ENCODE data around the gene TAF10. TPM values are rescaled to one million over a fixed set of nuclear protein-coding genes. Genes with fewer than 3 reads are reported as not detected.

TAF10 gene
- total RNA-seq, 1 donor from 2014 or later = 89.4 TPM

GRCh38 chr11:6596239-6596877 is 15.7 kb downstream of the TAF10 start:
- ATAC-seq = peak; percentile 79
- intact Hi-C loops (cut with micrococcal nuclease) = no loop called here
- DNase-seq = no peak

GRCh38 chr11:6594142-6594768 is 17.8 kb downstream of the TAF10 start:
- intact Hi-C loops (cut with micrococcal nuclease) = no loop called here
- DNase-seq (no peak), ATAC-seq (peak; percentile 42)

- no peak for DNase-seq
- no peak for ATAC-seq
- intact Hi-C loops (cut with micrococcal nuclease) = loop anchor here (10.0 kb wide), 1 partner anchor 53 kb away; no protein-coding TSS in a partner anchor
These were observed 24.0 kb downstream of the TAF10 start for GRCh38 chr11:6588018-6588417.

- DNase-seq (peak; percentile 76), ATAC-seq (peak; percentile 95)
- intact Hi-C loops (cut with micrococcal nuclease) = loop anchor here (10.0 kb wide), 1 partner anchor 53 kb away; no protein-coding TSS in a partner anchor
These were observed 24.6 kb downstream of the TAF10 start for GRCh38 chr11:6587360-6587953.

GRCh38 chr11:6586434-6587359 is 25.3 kb downstream of the TAF10 start:
- intact Hi-C loops (cut with micrococcal nuclease) = loop anchor here (10.0 kb wide), 1 partner anchor 52 kb away; no protein-coding TSS in a partner anchor
- ATAC-seq = peak; percentile 89
- peak; percentile 71 for DNase-seq

- ATAC-seq (no peak), DNase-seq (no peak)
- intact Hi-C loops (cut with micrococcal nuclease) = loop anchor here (10.0 kb wide), 1 partner anchor 50 kb away; no protein-coding TSS in a partner anchor
These were observed 27.5 kb downstream of the TAF10 start for GRCh38 chr11:6584528-6584927.

- no peak for ATAC-seq
- intact Hi-C loops (cut with micrococcal nuclease) = loop anchor here (10.0 kb wide), 1 partner anchor 49 kb away; no protein-coding TSS in a partner anchor
- no peak for DNase-seq
These were observed 28.4 kb downstream of the TAF10 start for GRCh38 chr11:6583584-6583983.

- ATAC-seq (peak; percentile 33), DNase-seq (no peak)
- intact Hi-C loops (cut with micrococcal nuclease) = loop anchor here (10.0 kb wide), 1 partner anchor 45 kb away; no protein-coding TSS in a partner anchor
These were observed 32.3 kb downstream of the TAF10 start for GRCh38 chr11:6579681-6580080.

- intact Hi-C loops (cut with micrococcal nuclease) = no loop called here
- no peak for ATAC-seq
- DNase-seq = no peak
These were observed 33.9 kb downstream of the TAF10 start for GRCh38 chr11:6578134-6578533.

GRCh38 chr11:6576471-6577373 is 35.3 kb downstream of the TAF10 start:
- intact Hi-C loops (cut with micrococcal nuclease) = no loop called here
- DNase-seq (no peak), ATAC-seq (peak; percentile 78)

GRCh38 chr11:6574816-6575715 is 37.0 kb downstream of the TAF10 start:
- ATAC-seq (no peak), DNase-seq (no peak)
- intact Hi-C loops (cut with micrococcal nuclease) = no loop called here

- intact Hi-C loops (cut with micrococcal nuclease) = no loop called here
- ATAC-seq = no peak
- DNase-seq = no peak
These were observed 39.8 kb downstream of the TAF10 start for GRCh38 chr11:6572215-6572614.

- no peak for ATAC-seq
- intact Hi-C loops (cut with micrococcal nuclease) = no loop called here
- no peak for DNase-seq
These were observed 40.5 kb downstream of the TAF10 start for GRCh38 chr11:6571434-6572008.

GRCh38 chr11:6570691-6571427 is 41.2 kb downstream of the TAF10 start:
- intact Hi-C loops (cut with micrococcal nuclease) = no loop called here
- ATAC-seq (peak; percentile 3), DNase-seq (no peak)

- no peak for ATAC-seq
- intact Hi-C loops (cut with micrococcal nuclease) = no loop called here
- no peak for DNase-seq
These were observed 42.3 kb downstream of the TAF10 start for GRCh38 chr11:6569706-6570105.

- peak; percentile 46 for ATAC-seq
- intact Hi-C loops (cut with micrococcal nuclease) = no loop called here
- DNase-seq = peak; percentile 57
These were observed 43.7 kb downstream of the TAF10 start for GRCh38 chr11:6568191-6568918.

All from left ventricle myocardium superior (tissue), 1 donor.